GOT3 (cell line): ENCODE data around the gene FLOT2.
"Not testable (repeated sequence)": the region's sequence is repeated elsewhere in the genome, so short reads cannot be mapped to it uniquely, and the experiment has no call there.

Experiments
- DNase-seq: peaks from one replicate; lab custom pipeline; 2025; ENCODE audit warnings: mixed read lengths; lab: John Stamatoyannopoulos, UW

FLOT2 gene, protein sequence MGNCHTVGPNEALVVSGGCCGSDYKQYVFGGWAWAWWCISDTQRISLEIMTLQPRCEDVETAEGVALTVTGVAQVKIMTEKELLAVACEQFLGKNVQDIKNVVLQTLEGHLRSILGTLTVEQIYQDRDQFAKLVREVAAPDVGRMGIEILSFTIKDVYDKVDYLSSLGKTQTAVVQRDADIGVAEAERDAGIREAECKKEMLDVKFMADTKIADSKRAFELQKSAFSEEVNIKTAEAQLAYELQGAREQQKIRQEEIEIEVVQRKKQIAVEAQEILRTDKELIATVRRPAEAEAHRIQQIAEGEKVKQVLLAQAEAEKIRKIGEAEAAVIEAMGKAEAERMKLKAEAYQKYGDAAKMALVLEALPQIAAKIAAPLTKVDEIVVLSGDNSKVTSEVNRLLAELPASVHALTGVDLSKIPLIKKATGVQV

DNA sequence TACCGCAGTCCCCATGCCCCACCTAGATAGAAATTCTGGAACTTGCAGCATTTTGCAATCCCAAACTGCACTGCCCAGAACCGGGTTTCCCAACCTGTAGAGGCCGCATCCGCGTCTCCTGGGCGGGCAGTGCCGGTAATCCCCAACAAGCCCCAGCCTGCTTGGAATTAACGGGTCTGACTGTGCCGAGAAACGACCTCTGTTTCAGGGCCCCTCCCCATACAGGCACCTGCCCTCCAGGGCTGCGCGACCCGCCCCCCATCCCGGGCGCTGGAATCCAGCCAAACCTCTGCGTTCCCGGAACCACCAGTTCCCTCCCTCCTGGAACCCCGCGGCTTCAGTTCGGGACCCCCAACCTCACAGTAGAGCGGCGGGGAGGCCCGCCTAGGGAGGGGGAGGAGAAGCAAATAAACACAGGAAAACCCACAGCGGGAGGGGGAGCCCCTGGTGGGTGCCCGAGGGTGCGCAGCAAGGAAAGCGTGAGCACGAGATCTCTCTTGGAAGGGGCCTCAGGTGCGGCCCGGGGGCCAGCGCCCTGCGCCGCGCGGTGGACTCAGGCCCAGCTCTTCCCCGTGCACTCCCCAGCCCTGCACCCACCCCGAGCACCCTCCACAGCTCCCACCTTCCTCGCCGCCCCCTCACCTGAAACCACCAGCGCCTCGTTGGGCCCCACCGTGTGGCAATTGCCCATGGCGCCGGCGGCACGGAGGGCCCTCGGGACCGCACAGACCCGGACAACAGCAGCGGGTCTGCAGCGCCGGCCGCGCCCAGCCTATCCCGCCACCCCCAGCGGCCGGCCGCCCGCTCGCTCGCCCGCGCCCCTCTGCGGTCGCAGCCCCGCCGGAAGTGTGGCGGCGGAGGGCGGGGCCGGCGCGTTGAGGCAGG is at the start of gene FLOT2:
TSS of gene FLOT2 (minus strand) at position 850 of the 885 bp plus-strand sequence. CDS start at position 691, 159 bp downstream.
- no peak for DNase-seq

DNA sequence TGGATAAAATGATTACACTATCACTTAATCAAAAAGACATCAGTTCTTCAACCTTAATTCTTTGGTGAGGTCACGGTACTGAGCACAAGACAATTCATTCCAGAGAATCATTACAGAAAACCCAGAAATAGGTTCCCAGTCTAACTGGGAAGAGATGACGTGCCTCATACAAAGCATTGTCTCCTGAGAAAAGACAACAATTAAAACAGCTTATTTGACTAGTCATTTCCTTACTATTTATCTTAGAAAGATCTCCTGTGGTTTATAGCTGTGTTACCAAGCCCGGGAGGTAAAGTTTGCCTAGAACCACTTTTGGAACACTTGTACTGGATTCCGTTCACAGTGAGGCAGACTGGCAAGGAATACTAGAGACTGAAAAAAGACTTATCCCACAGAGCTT is 48.7 kb upstream of the FLOT2 start:
- DNase-seq: no peak

DNA sequence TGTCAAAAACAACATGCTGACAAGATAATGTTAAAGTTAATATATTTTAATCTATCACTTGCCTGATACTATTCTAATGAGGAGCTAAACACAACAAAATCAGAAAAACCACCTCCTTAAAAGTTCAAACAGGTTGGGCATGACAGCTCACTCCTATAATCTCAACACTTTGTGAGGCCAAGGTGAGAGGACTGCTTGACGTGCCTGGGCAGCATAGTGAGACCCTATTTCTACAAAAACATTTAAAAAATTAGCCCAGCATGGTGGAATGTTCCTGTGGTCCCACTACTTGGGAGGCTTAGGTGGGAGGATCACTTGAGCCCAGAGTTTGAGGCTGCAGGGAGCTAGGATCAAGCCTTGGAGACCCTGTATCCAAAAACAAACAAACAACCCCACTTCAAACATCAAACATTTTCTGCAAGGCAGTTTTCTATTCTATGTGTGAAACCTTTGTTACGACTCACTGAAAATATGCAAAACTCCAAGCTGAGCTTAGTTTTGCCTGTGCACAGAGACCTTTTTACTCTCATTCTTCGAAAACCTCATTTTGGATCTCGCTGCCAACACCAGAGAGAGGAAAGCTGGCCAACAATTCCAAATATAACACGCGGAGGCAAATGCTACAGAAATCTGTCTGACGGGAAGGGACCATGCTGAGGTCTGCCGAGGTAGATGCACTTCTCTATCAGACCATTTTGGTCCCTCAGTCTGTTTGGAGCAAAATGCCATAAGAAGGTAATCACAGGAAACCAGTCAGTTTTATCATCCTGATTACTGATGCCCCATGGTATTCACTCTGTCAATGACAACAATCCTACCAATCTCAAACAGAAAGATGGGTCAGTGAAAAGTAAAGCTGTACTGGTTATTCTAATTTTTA is 47.6 kb upstream of the FLOT2 start:
- no peak for DNase-seq

DNA sequence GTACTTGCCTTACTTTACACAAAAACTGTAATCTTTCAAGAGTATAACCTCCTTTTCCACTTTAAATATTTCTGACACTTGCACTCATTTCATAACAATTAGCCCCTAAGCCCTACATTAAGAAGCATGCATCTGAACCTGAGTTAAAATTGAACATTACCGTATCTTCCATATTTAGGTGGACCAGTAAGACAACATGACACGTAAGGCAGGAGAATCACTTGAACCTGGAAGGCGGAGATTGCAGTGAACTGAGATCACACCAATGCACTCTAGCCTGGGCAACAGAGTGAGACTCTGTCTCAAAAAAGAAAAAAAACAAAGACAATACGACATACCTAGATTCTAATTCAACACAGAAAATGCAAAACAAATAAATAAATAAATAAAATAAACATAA is 46.8 kb upstream of the FLOT2 start:
- no peak for DNase-seq

DNA sequence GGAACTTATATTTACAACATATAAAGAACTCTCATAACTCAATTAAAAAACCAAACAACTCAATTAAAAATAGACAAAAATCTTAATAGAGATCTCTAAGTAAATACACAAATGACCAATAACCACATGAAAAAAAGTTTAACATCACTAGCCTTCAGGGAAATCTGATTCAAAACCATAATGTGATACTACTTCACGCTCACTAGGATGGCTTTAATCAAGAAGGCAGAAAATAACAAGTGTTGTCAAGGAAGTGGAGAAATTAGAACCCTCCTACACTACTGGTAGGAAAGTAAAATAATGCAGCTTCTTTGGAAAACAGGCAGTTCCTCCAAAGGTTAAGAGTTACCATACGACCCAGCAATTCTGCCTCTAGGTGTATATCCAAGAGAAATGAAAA is 45.4 kb upstream of the FLOT2 start:
- DNase-seq: no peak

DNA sequence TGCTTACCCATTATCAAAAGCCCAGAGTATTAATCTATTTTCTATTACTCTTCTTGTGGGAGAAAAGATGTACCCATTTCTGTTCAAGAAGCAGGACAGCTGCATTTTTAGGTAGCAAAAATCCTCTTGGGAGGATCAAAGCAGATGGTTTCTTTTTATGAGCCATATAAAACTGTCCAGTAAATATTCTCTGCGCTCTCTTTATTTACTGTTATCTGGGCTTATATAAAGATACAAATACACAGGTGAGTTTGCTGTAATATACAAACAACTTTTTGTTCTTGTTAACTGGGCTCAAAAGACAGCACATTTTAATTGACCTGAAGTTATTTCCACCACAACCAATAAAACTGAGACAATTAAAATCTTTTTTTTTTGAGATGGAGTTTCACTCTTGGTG is 43.7 kb upstream of the FLOT2 start:
- no peak for DNase-seq

DNA sequence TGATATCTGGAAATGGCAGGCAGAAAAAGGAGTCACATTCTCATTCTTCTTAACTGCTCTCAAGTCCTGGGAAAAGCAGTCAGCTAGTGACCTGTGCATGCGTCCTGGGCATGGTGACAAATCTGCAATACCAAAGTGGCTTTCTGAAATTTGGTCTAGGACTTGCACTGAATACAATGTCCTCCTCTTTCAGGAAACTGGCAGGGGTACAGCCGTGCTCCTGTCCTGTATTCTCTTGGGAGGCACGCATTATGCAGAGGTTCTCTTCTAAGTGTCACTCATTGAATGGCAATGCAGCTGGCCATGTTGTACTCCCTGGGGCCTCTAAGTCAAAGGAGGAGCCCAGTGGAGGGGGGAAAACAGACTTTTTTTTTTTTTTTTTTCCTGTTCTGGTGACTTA is 43.1 kb upstream of the FLOT2 start:
- no peak for DNase-seq

DNA sequence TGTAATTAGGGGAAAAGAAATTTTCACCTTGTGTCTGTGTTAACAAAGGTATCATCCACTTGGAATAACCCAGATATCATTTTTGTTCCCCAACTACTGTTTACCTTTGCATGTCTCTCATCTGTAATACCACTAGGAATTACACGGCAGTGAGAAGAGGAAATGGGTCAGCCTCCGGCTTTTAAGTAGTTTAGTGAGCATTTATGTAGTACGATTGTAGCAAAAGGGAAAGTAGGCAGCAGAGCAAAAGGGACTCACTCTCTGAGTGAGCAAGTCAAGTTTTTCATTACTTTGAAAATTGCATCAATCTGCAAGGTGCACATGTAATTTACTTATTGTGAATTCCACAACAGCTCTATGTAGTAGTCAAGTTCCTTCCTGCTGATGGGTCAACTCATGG is 42.6 kb upstream of the FLOT2 start:
- DNase-seq: no peak

DNA sequence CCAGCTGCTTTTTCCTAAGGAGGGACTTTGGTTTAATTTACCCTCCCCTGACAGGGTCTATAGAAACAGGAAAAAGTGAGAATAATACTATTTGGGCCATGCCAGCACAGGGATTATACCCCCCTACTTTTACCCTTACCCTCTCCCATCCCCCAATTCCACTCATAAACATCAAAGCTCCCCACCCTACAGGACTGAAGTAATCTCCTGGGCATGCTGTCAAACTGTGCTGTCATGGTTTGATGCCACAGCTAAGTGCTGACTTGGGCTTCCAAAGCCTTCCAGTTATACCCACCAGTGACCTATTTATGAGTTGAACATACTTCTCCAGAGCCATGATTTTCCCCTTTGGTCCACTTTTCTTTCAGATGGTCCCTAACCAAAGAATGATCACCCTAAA is 41.0 kb upstream of the FLOT2 start:
- DNase-seq: no peak

DNA sequence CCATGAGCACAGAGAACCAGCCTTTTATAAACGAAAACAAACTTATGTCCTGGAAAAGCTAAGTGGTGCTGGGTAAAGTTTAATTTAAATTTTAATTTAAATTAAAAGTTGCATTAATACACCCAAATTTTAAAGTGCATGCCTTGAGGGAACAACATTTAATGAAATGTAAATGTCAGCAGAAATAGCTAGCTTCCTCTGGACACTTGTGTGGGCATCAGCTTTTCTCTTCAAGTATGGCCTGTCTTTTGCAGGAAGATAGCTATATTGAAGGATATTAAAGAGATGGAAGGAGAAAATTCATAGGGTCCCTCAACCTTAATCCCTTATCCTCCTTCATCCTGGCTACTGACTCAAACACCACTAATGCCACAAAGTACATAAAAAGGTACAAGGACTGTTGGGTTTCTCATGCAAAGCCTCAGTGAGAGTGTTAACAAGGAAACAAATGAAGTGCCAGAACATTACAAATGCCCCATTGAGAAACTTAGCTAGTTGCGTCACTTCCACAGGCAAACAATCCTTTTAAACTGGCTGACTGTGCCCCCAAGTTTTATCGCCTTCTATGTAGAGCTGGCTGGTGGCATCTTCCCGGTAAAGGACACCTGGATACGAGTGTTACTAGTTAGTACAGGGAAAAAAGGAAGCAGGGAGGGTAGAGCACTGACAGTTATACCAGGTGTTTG is 39.7 kb upstream of the FLOT2 start:
- no peak for DNase-seq

DNA sequence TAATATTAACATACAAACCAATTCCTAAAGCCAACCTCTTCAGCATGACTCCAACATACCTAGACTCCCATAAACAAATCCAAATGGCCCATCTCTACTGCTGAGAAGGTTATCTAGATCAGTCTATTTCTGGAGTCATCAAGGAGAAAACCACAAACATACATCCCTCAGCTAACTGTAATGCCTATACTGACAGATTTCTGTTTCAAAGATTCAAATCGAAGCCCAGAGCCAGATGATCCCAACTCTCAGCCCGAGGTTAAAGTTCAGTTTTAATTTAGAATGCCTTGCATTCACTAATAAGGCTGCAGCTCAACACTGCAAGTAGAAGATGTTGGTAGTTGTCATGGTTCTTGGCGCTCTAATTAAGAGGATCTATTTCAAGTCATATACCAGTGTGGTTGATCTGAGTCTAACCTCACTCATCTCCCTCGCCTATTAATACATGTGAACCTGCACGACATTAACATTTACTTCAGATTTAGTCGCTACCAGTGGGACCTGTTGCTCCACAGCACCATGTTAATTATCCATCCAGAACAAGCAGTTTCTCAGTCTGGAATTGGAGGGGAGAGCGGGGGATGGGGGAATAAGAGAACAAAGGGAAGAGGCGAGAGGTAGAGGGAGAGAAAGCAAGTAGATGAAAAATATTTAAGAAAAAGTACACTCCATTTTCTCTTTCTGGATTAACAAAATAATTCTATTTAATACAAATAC is 38.4 kb upstream of the FLOT2 start:
- no peak for DNase-seq

DNA sequence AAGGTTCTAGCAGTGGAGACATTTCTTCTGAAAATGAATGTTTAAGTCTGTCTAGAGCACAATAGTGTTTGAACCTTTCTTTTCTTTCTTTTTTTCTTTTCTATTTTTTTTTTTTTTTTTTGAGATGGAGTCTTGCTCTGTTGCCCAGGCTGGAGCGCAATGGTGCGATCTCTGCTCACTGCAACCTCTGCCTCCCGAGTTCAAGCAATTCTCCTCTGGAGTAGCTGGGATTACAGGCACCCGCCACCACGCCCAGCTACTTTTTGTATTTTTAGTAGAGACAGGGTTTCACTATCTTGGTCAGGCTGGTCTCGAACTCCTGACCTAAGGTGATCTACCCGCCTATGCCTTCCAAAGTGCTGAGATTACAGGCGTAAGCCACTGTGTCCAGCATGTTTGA is 37.0 kb upstream of the FLOT2 start:
- not testable (repeated sequence) for DNase-seq

DNA sequence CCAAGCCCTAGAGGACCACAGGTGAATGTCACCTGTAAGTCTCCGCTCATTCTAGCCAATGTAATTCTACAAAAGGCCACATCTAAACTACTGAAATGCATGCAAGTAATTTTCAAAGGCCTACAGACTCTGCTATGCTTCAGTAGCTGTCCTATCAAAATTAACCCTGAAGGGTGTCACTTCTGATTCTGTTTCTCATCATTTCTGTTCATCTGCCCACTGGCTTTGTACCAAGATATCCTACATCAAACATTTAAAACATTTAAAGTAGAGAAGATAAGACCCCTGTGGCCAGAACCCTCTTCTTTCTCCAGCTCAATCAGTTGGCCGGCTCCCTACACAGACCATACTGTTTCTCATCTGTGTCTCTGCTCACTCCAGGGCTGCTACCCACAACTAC is 32.3 kb upstream of the FLOT2 start:
- DNase-seq: no peak

DNA sequence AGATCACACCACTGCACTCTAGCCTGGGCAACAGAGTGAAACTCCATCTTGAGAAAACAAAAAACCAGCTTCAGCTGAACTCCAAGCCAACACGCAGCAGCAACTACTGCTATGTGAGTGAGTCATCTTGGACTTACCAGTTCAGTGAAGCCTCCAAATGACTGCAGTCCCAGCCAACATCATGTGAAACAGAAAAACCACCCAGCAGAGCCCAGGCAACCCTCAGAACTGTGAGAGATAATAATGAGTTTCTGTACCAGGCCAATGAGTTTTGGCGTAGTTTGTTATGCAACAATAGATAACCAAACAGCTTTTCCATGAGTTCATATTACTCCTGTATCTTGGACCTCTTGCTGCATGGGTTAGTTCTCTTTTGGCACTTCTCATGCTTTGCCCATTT is 30.5 kb upstream of the FLOT2 start:
- DNase-seq: no peak

DNA sequence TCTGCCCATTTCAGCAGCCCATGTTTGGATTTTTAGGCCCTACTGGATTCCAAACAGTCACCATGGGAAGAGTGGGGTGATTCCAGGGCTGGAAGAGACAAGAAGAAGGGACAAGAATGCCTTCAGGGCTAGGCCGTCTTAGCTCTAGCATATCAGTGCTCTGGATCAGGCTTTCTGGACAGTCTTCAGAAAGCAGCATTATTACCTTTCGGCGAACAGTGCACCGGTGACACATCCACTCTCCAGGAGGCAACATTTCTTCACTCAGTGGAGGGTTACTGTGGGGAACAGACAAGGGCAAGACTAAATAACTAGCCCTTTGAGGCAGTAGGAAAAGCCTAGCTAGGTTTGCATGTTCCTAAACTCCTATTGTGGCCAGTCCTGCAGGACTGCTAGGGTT is 29.3 kb upstream of the FLOT2 start:
- DNase-seq: no peak

DNA sequence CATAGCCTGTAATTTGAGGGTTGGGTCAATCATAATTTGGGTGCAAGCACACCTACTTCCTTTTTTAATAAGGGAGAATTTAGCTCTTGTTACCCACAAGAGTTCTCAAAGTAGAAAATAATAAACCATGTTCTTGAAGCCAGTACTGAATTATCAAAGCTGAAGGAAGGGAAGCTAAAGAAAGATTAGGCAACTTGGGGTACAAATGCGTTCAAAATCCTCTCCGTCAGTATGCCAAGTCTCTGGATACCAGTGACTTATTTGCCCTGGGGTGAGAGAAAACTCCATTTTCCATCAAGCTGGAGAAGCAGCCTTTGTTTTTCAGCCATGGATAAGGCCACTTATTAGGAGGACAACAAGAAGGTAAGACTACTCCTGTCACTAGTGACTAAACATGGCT is 28.8 kb upstream of the FLOT2 start:
- no peak for DNase-seq

DNA sequence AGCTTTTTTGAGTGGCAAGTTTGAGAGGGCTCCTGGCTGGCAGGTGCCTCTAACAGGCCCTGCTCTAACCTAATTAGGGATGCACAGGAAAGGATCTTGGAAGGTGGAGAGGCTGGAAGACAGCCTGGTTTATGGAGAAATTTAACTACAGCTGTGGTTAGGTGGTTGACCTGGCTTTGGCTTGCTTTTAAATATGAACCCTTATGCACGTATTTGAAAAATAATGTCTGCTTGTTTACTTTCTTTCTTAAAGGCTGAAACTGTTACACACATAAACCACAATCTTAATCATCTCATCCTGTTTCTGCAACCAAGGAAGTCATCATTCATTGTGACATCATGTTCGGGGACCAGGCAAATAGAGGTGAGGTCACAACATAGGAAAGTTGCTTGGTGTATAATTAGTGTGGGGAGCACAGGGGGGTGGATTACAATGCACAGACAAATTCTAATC is 28.4 kb upstream of the FLOT2 start:
- no peak for DNase-seq

DNA sequence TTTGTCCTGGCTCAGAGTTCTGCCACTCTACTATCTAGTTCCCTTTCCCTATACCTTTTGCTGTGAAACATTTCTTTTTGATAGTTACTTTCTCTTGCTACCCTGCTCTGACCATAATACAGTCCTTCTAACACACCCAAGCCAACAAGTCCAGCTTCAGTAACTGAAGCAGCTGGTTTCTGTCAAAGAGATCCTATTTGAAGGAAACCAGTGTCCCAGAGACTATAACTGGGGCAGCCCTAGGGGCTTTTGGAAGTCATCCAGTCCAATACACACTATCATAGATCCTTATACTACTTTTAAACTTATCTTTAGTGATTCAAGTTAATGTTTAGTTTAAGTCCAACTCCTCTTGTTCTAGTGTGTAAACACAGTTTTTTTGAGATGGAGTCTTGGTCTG is 22.7 kb upstream of the FLOT2 start:
- no peak for DNase-seq

DNA sequence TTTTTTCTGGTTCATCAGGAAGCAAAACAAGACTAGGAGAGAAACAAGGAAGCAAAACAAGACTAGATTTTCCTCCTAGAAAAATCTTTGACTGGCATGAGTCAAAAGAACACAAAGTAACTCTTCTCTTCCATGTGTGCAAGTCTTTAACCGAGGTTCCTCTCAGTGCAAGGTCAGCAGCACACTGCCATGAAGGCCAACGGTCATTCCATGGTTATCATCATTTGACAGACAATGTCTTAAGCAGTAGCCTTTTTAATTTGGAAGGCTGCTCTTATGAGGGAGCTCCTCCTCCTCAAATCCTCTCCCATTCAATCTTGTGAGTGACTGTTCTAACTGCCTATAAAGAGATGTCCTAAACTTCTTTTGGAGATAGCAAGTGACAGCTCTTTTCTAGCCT is 20.8 kb upstream of the FLOT2 start:
- DNase-seq: no peak

DNA sequence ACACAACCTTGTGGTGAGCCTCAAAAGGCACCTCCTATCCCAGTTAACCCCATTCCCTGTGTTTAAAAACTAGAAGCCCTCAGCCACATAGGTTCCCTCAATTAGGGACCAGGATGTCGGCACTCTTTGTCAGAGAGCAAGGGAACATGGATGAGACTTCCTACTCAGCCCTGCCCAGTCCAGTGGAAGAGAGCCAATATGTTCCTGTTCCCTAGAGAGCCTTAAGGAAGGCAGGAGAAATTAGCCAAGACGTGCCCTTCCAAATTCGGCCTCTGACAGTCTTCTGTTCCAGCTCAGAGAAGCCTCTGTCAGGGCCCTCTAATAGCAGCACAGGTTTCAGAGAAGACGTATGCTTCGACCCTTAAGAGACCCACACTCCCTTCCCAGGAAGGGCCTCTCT is 19.9 kb upstream of the FLOT2 start:
- DNase-seq: no peak

DNA sequence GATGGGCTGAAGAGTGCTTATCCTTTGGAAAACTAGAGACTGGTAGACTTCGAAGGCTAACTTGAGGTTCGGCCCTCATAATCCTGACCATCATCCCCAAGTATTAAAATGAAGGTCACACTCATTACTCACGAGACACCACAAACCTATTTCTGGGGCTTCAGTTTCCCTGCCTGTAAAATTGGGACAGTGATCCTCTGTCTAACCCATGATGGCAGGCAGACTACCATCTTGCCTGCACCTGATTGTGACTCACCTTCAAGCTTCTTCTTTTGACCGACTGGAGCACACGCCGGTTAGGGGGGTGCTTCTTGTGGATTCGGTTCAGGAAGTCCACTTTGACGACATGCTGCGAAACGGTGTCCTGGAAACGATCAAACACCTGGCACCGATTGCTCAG is 19.5 kb upstream of the FLOT2 start:
- no peak for DNase-seq
